Right atrium auricular region (tissue), 2 donors: ENCODE results near the gene BAG3. TPM values are rescaled to one million over a fixed set of nuclear protein-coding genes. Genes with fewer than 3 reads are reported as not detected.

Experiments used
- DNase-seq: peaks from one replicate; pipeline ENCODE4 v3.0.0-alpha.2; 2019; ENCODE audit warnings: low spot score
- H3K27ac ChIP-seq, 2 donors: fragments of 200-600 bp; sonication (generic); 1 replicate in 1 of 2; 2 replicates in 1 of 2; pipeline ENCODE4 v1.5.1; 2016 to 2019
- H3K27me3 ChIP-seq, 2 donors: fragments of 200-600 bp; sonication (generic); one replicate each; pipeline versions ENCODE4 v1.5.1 to v1.6.0; 2017 to 2019
- H3K36me3 ChIP-seq: fragments of 200-600 bp; sonication (generic); one replicate; pipeline ENCODE4 v1.5.1; 2016
- H3K4me1 ChIP-seq, 2 donors: fragments of 200-600 bp; sonication (generic); one replicate each; pipeline versions ENCODE4 v1.5.1 to v1.6.0; 2017 to 2019
- H3K4me3 ChIP-seq, 2 donors: fragments of 200-600 bp; sonication (generic); 1 replicate in 1 of 2; 2 replicates in 1 of 2; pipeline ENCODE4 v1.5.1; 2017 to 2019; ENCODE audit warnings: mild to moderate bottlenecking in 1 of 2, moderate library complexity in 1 of 2
- H3K9me3 ChIP-seq, 2 donors: fragments of 200-600 bp; sonication (generic); one replicate each; pipeline ENCODE4 v1.5.1; 2019
- total RNA-seq, 2 donors: library from RNA; depleted of rRNA; stranded (reverse); fragments of >200 nt; gene quantifications; one replicate each; pipeline ENCODE4 v1.1.0, GENCODE V29; 2016
- TF ChIP-seq, protein P1 (sequence below), 2 donors: fragments of 200-600 bp; sonication (generic); IDR thresholded peaks; one replicate each; pipeline ENCODE4 v1.5.1; 2019; ENCODE audit warnings: antibody characterized with exemption in 2 of 2

BAG3 gene
- total RNA-seq, 2 donors from 2014 or later, result 126 to 152 TPM

DNA sequence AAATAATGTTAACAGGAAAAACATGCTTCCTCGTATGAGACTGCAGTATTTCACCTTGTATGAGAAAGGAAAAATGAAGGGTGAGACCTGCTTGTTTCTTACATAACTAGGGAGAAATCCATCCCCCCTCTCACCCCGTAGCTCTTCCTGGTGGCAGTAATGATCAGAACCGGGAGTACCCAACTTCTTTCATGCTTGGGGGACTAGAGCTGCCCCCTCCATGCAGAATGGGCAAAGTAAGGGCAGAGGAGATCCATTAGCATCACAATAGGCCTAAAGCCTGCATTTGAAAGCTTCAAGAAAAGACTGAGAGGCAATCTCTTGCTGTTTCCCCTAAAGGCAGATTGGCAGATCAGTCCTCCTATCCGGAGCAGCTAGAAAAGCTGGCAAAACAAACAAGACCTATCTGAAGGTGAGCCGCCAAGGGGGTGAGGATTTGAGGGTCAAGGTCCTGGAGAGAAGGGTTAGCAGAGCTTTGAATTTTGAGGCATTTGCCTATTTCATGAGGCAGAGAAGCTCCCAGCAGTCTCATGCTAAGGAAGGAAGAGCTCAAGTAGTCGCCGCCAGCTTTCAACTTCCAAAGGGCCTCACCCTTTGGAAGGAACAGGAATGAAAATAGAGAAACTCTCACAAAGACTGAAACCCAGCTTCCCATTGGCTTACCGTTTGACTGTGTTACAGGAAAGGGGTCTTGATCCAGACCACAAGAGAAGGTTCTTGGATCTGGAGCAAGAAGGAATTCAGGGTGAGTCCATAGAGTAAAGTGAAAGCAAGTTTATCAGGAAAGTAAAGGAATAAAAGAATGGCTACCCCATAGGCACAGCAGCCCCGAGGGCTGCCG, 36.2 kb downstream of the BAG3 start:
- Histone ChIP-seq H3K4me1 (peaks cover 0 to 9% of the 10 kb centered on the region in 2 donors), H3K9me3 (no peaks in the 10 kb centered on the region), H3K36me3 (no peaks in the 10 kb centered on the region), H3K4me3 (no peak overlapping the region), H3K27ac (peak overlapping the region; percentile 38 to 55), H3K27me3 (no peaks in the 10 kb centered on the region)
- TF ChIP-seq, protein P1, sequence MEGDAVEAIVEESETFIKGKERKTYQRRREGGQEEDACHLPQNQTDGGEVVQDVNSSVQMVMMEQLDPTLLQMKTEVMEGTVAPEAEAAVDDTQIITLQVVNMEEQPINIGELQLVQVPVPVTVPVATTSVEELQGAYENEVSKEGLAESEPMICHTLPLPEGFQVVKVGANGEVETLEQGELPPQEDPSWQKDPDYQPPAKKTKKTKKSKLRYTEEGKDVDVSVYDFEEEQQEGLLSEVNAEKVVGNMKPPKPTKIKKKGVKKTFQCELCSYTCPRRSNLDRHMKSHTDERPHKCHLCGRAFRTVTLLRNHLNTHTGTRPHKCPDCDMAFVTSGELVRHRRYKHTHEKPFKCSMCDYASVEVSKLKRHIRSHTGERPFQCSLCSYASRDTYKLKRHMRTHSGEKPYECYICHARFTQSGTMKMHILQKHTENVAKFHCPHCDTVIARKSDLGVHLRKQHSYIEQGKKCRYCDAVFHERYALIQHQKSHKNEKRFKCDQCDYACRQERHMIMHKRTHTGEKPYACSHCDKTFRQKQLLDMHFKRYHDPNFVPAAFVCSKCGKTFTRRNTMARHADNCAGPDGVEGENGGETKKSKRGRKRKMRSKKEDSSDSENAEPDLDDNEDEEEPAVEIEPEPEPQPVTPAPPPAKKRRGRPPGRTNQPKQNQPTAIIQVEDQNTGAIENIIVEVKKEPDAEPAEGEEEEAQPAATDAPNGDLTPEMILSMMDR (IDR thresholded peaks at IDR 0.05), result no peak
- DNase-seq, result no peak

DNA sequence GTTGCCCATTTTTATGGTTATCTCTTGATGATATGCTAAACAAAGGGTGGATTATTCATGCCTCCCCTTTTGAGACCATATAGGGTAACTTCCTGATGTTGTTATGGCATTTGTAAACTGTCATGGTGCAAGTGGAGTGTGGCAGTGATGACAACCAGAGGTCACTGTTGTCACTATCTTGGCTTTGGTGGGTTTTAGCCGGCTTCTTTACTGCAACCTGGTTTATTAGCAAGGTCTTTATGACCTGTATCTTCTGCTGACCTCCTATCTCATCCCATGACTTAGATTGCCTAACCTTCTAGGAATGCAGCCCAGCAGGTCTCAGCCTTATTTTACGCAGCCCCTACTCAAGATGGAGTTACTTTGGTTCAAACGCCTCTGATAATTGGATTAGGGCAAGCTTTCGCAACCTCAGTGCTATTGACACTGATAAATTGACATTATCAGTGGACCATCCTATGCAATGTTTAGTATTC, 36.9 kb downstream of the BAG3 start:
- TF ChIP-seq, protein P1 (IDR thresholded peaks at IDR 0.05), result no peak
- H3K36me3 ChIP-seq, result no peaks in the 10 kb centered on the region
- no peak overlapping the region for H3K27ac ChIP-seq
- no peaks in the 10 kb centered on the region for H3K27me3 ChIP-seq
- H3K9me3 ChIP-seq, result no peaks in the 10 kb centered on the region
- peaks cover 0 to 9% of the 10 kb centered on the region in 2 donors for H3K4me1 ChIP-seq
- H3K4me3 ChIP-seq, result no peak overlapping the region
- no peak for DNase-seq

DNA sequence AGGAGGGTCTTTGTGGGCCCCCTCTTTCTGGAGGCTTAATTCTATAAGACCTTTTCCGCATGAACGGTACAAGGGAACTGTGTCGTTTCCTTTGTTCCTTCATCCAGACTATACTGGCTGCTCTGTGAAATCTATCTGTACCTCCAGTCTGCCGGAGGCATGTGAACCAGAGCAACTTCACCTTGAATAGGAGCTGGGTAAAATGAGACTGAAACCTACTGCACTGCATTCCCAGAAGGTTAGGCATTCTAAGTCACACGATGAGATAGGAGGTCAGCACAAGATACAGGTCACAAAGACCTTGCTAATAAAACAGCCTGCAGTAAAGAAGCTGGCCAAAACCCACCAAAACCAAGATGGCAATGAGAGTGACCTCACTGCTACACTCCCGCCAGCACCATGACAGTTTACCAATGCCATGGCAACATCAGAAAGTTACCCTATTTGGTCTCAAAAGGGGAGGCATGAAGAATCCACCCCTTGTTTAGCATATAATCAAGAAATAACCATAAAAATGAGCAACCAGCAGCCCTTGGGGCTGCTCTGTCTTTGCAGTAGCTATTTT, 37.9 kb downstream of the BAG3 start:
- Histone ChIP-seq H3K27me3 (no peaks in the 10 kb centered on the region), H3K4me3 (no peak overlapping the region), H3K36me3 (no peaks in the 10 kb centered on the region), H3K27ac (no peak overlapping the region), H3K4me1 (peaks cover 0 to 9% of the 10 kb centered on the region in 2 donors), H3K9me3 (no peaks in the 10 kb centered on the region)
- DNase-seq, result no peak
- TF ChIP-seq, protein P1 (IDR thresholded peaks at IDR 0.05), result no peak

DNA sequence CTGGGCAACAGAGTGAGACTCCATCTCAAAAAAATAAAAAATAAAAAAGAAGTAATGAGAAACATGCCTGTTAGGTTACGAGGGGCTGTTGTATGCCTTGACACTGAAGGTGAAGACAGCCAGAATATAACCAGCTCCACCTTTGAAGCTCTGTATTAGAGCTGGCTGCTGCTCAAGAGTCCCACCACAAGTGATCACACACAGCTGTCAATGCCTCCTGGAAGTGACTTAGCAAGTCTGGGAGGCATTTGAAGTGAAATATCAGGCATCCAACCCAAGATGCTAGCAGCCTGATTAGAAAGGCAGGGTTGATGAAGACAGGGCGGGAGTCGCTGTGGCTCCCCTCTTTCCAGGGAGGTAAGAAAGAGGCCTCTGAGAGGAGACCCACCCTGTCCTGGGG, 40.5 kb downstream of the BAG3 start:
- TF ChIP-seq, protein P1 (IDR thresholded peaks at IDR 0.05), result no peak
- no peaks in the 10 kb centered on the region for H3K27me3 ChIP-seq
- no peaks in the 10 kb centered on the region for H3K9me3 ChIP-seq
- no peak overlapping the region for H3K4me3 ChIP-seq
- H3K4me1 ChIP-seq, result peaks cover 0 to 8% of the 10 kb centered on the region in 2 donors
- no peaks in the 10 kb centered on the region for H3K36me3 ChIP-seq
- no peak overlapping the region for H3K27ac ChIP-seq
- no peak for DNase-seq

DNA sequence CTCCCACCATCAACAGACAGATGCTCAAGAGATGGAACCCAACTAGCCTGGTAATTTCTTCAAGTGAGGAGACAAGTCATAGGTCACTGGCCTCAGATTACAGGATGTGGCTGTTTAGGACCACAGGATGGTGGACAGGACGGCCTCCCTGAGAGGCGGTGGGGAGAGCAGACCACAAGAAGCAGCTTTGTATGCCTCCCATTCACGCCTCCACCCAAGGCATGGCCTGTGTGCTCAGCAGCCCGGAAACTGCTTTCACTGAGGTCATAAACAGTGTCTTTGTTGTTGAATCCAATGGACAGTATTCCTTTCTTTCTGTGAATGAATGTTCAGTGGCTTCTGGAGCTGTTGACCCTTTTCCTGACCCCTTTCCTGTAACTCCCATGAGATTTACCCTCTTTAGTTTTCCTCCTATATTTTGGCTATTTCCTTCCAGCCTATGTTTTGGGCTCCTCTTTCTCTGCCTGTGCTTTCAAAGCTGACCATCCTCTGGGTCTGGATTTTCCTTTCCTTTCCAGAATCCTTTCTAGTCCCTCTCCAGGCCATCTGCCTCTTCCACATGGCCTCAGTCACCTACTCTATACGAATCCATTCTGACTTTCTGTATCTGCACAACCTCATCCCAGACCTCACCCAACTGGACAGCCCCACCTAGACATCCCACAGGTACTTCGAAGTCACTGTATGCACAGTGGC, 42.2 kb downstream of the BAG3 start:
- Histone ChIP-seq H3K27me3 (no peaks in the 10 kb centered on the region), H3K36me3 (no peaks in the 10 kb centered on the region), H3K4me3 (no peak overlapping the region), H3K27ac (no peak overlapping the region), H3K9me3 (no peaks in the 10 kb centered on the region), H3K4me1 (no peaks in the 10 kb centered on the region)
- no peak for DNase-seq
- TF ChIP-seq, protein P1 (IDR thresholded peaks at IDR 0.05), result no peak
